ENCODE results near the gene INPP4B. TPM values are rescaled to one million over a fixed set of nuclear protein-coding genes. Genes with fewer than 3 reads are reported as not detected.

INPP4B gene
- total RNA-seq, 1 experiment from 2014 or later: 53.7 TPM

DNA sequence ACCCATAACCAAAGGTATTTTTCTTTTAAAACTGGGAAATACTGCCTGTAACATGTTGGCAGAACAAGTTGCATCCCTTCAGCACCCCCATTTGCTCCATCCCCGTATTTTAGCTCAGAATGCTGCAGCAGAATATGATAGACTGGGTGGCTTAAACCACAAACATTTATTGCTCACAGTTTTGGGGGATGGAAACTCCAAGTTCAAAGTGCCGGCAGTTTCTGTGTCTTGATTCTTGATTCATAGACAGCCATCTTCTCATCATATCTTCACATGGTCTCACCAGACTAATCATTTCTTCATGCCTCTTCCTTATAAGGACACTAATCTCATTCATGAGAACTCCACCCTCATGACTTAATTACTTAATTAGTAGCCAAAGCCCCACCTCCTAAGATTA lies 10.5 kb upstream of the INPP4B start:
- POLR2A ChIA-PET (ENCODE audit: unreplicated experiment): no interaction called here
- no peaks in the 10 kb centered on the region for H3K27me3 ChIP-seq (ENCODE audit: insufficient read depth, low read depth)

DNA sequence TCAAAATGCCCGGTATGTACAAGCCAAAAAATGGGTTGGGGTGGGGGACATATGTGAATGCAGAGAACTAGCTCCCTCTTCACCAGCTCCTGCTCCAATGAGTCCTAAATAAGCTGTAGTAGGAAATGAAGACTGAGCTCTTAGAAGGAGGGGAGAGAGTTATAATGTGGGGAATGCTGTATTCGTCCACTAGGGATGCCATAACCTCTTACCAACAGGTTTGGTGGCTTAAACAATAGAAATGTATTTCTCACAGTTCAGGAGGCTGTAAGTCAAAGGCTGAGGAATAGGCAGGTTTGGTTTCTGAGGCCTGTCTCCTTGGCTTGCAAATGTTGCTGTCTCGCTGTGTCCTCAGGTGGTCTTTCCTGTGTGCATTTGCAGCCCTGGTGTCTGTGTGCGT lies 4.4 kb upstream of the INPP4B start:
- H3K79me2 ChIP-seq (ENCODE audit: low read depth): no peaks in the 10 kb centered on the region
- TF ChIP-seq EZH2 (IDR thresholded peaks at IDR 0.05; ENCODE audit: low read depth): no peak
- TF ChIP-seq, protein P1, sequence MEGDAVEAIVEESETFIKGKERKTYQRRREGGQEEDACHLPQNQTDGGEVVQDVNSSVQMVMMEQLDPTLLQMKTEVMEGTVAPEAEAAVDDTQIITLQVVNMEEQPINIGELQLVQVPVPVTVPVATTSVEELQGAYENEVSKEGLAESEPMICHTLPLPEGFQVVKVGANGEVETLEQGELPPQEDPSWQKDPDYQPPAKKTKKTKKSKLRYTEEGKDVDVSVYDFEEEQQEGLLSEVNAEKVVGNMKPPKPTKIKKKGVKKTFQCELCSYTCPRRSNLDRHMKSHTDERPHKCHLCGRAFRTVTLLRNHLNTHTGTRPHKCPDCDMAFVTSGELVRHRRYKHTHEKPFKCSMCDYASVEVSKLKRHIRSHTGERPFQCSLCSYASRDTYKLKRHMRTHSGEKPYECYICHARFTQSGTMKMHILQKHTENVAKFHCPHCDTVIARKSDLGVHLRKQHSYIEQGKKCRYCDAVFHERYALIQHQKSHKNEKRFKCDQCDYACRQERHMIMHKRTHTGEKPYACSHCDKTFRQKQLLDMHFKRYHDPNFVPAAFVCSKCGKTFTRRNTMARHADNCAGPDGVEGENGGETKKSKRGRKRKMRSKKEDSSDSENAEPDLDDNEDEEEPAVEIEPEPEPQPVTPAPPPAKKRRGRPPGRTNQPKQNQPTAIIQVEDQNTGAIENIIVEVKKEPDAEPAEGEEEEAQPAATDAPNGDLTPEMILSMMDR (conservative IDR thresholded peaks at IDR 0.05): peak; percentile 56
- H3K9me3 ChIP-seq (ENCODE audit: insufficient read depth, low read depth): no peaks in the 10 kb centered on the region
- no peaks in the 10 kb centered on the region for H3K9me2 ChIP-seq (ENCODE audit: insufficient read depth)
- no peak overlapping the region for H3K4me2 ChIP-seq
- ChIA-PET CTCF (interaction anchor here (0.6 kb wide), 1 partner anchor 671 kb away, joined by 10 read pairs; no protein-coding TSS in a partner anchor), POLR2A (ENCODE audit: unreplicated experiment) (no interaction called here)
- intact Hi-C loops (cut with micrococcal nuclease; ENCODE audit: unreplicated experiment): no loop called here
- H3K27me3 ChIP-seq (ENCODE audit: insufficient read depth, low read depth): no peaks in the 10 kb centered on the region
- no peak for DNase-seq
- no peaks in the 10 kb centered on the region; the same call in 1 of the 2 replicates for H3K4me1 ChIP-seq (replicated peaks; ENCODE audit: insufficient read depth)
- H2AFZ ChIP-seq: no peak overlapping the region
- no peaks in the 10 kb centered on the region for H4K20me1 ChIP-seq (ENCODE audit: insufficient read depth)
- H3K36me3 ChIP-seq (ENCODE audit: low read depth): no peaks in the 10 kb centered on the region
- H3K27ac ChIP-seq: no peak overlapping the region
- H3F3A ChIP-seq (ENCODE audit: insufficient read depth, low read depth): no peaks in the 10 kb centered on the region
- H3K4me3 ChIP-seq: no peak overlapping the region
- no TSS peak for BruUV-seq (replicated peaks)

More for the DNA sequence above, 10.5 kb upstream of the INPP4B start:
- Histone ChIP-seq H3K9me3 (ENCODE audit: insufficient read depth, low read depth) (no peaks in the 10 kb centered on the region), H3K4me2 (no peak overlapping the region), H3K4me1 (replicated peaks; ENCODE audit: insufficient read depth) (no peaks in the 10 kb centered on the region), H3K79me2 (ENCODE audit: low read depth) (no peaks in the 10 kb centered on the region), H4K20me1 (ENCODE audit: insufficient read depth) (no peaks in the 10 kb centered on the region), H3K36me3 (ENCODE audit: low read depth) (no peaks in the 10 kb centered on the region), H2AFZ (no peak overlapping the region), H3K27ac (no peak overlapping the region), H3F3A (ENCODE audit: insufficient read depth, low read depth) (no peaks in the 10 kb centered on the region), H3K9me2 (ENCODE audit: insufficient read depth) (no peaks in the 10 kb centered on the region), H3K4me3 (no peak overlapping the region)
- CTCF ChIA-PET: no interaction called here
- DNase-seq: no peak
- no TSS peak for BruUV-seq (replicated peaks)
- intact Hi-C loops (cut with micrococcal nuclease; ENCODE audit: unreplicated experiment): no loop called here
- no peak for TF ChIP-seq EZH2 (IDR thresholded peaks at IDR 0.05; ENCODE audit: low read depth)
- TF ChIP-seq, protein P1 (conservative IDR thresholded peaks at IDR 0.05): no peak

DNA sequence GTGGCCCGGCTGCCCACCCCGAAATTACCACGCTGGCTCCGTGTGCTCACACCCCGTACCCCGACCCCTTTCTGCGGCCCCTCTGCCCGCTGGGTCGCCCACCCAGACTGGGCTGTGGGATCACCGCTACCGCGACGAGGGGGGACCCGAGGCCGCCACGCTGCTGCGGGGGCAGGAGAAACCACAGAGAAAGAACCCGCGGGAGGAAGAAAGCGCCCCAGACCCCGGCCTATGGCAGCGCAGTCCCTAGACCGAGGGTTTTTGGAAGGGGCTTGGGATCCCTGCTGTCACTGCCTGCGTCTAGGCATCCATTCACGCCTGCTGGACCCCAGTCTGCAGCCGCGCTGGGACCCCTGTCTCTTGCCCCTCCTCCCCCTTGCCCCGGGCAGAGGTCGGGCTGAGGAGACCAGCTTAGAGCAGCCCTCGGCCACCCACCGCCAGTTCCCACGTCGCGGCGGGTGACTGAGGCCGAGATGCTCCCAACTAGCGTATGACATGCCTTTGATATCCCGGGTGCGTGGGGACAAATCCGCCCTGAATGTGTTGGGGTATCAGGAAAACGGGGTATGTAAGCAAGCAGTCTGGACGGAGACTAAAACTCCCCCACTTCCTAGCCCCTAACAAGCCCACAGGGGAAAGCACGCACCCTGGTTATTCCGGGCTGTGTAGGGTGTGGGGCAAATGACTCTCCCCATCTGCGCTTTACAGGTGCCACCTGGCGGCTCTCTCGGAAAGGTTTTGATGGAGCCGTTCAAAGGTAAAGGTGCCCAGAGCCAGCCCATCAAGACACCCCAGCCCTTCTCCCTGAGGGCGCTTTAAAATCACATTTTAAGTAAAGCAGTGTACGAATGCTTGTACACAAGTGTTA lies 862 bp upstream of the INPP4B start:
- TF ChIP-seq, protein P1 (conservative IDR thresholded peaks at IDR 0.05): peak; percentile 72
- TF ChIP-seq EZH2 (IDR thresholded peaks at IDR 0.05; ENCODE audit: low read depth): no peak
- no TSS peak for BruUV-seq (replicated peaks)
- Histone ChIP-seq H3F3A (ENCODE audit: insufficient read depth, low read depth) (no peaks in the 10 kb centered on the region), H3K79me2 (ENCODE audit: low read depth) (peaks cover 26% of the 10 kb centered on the region), H3K36me3 (ENCODE audit: low read depth) (no peaks in the 10 kb centered on the region), H3K4me3 (peak overlapping the region; percentile 91), H3K27me3 (ENCODE audit: insufficient read depth, low read depth) (no peaks in the 10 kb centered on the region), H3K9me2 (ENCODE audit: insufficient read depth) (no peaks in the 10 kb centered on the region), H2AFZ (peak overlapping the region; percentile 93), H3K4me2 (peak overlapping the region; percentile 97), H3K9me3 (ENCODE audit: insufficient read depth, low read depth) (no peaks in the 10 kb centered on the region), H3K4me1 (replicated peaks; ENCODE audit: insufficient read depth) (peaks cover 22% of the 10 kb centered on the region), H4K20me1 (ENCODE audit: insufficient read depth) (no peaks in the 10 kb centered on the region), H3K27ac (no peak overlapping the region)
- DNase-seq: peak; percentile 59 to 73
- ChIA-PET POLR2A (ENCODE audit: unreplicated experiment) (interaction anchor here (0.7 kb wide), 1 partner anchor 373 kb away, joined by 6 read pairs; no protein-coding TSS in a partner anchor), CTCF (interaction anchor here (0.9 kb wide), 2 partner anchors 720 kb away, joined by 3 to 4 read pairs; no protein-coding TSS in a partner anchor)
- intact Hi-C loops (cut with micrococcal nuclease; ENCODE audit: unreplicated experiment): loop anchor here (1.0 to 10.0 kb wide), 9 partner anchors 297 to 1985 kb away; no protein-coding TSS in a partner anchor
